SK-N-SH (cell line): Measurements from ENCODE around the gene ZNF462. TPM values are rescaled to one million over a fixed set of nuclear protein-coding genes. Genes with fewer than 3 reads are reported as not detected.

Experiments used
- CTCF ChIA-PET: fragments of 300-600, 350-600 bp; formaldehyde crosslinking; extraction: SDS; loops from one replicate; lab custom pipeline; 2021; lab: Yijun Ruan, JAX
- POLR2A ChIA-PET: fragments of 350-600 bp; sonication (Branson Sonifier 250); formaldehyde crosslinking; extraction: SDS; loops from one replicate; lab custom pipeline; 2020; ENCODE audit warnings: antibody characterized with exemption, inconsistent platforms; lab: Yijun Ruan, JAX
- DNase-seq: peaks from one replicate; pipeline ENCODE4 v3.0.0; 2012
- H2AFZ ChIP-seq: fragments of 200-600 bp; sonication (generic); 2 replicates; pipeline ENCODE4 v1.8.1; 2016; ENCODE audit warnings: antibody characterized with exemption, mild to moderate bottlenecking, low read depth
- H3F3A ChIP-seq: fragments of 200-600 bp; sonication (generic); replicated peaks from 2 replicates; pipeline ENCODE3; 2016; ENCODE audit warnings: antibody characterized with exemption, mild to moderate bottlenecking; ENCODE audit not compliant: insufficient read depth
- H3K27ac ChIP-seq, 2 experiments: fragments of 200-500 bp in 1 of 2; fragments of 200-600 bp in 1 of 2; sonication (Bioruptor generic) in 1 of 2; sonication (generic), shearing (Covaris generic) in 1 of 2; 2 replicates each; pipeline versions ENCODE4 v1.5.1 to v1.6.1; 2014 to 2016; ENCODE audit warnings: low read depth in 2 of 2, inconsistent platforms in 1 of 2, low read length in 1 of 2, mild to moderate bottlenecking in 1 of 2, mixed read lengths in 1 of 2
- H3K27me3 ChIP-seq: fragments of 200-600 bp; sonication (generic), shearing (Covaris generic); 2 replicates; pipeline ENCODE4 v1.6.1; 2016; ENCODE audit warnings: mixed run types; ENCODE audit not compliant: insufficient read depth
- H3K36me3 ChIP-seq, 2 experiments: fragments of 200-500 bp in 1 of 2; fragments of 200-600 bp in 1 of 2; sonication (Bioruptor generic) in 1 of 2; sonication (generic) in 1 of 2; replicated peaks in 1 of 2; 2 replicates each; pipeline versions ENCODE3 to v1.5.1; 2014 to 2016; ENCODE audit warnings: low read length in 1 of 2, mild to moderate bottlenecking in 1 of 2; ENCODE audit not compliant: insufficient read depth in 2 of 2, control insufficient read depth in 1 of 2
- H3K4me1 ChIP-seq, 2 experiments: fragments of 200-500 bp in 1 of 2; fragments of 200-600 bp in 1 of 2; sonication (Bioruptor generic) in 1 of 2; sonication (generic), shearing (Covaris generic) in 1 of 2; 2 replicates each; pipeline versions ENCODE4 v1.5.1 to v1.6.1; 2014 to 2016; ENCODE audit warnings: low read depth in 1 of 2, low read length in 1 of 2, mixed run types in 1 of 2; ENCODE audit not compliant: insufficient read depth in 2 of 2, control insufficient read depth in 1 of 2
- H3K4me2 ChIP-seq: fragments of 200-600 bp; sonication (generic), shearing (Covaris generic); 2 replicates; pipeline ENCODE4 v1.6.1; 2017; ENCODE audit warnings: mixed run types
- H3K4me3 ChIP-seq, 2 experiments: fragments of 200-500 bp in 1 of 2; fragments of 200-600 bp in 1 of 2; sonication (Bioruptor generic) in 1 of 2; sonication (generic), shearing (Covaris generic) in 1 of 2; 2 replicates each; pipeline versions ENCODE4 v1.5.1 to v1.8.1; 2014 to 2016; ENCODE audit warnings: low read depth in 2 of 2, inconsistent platforms in 1 of 2, low read length in 1 of 2, mild to moderate bottlenecking in 1 of 2, mixed read lengths in 1 of 2, moderate library complexity in 1 of 2
- H3K79me2 ChIP-seq: fragments of 200-600 bp; sonication (generic); 2 replicates; pipeline ENCODE4 v1.8.1; 2017; ENCODE audit warnings: mild to moderate bottlenecking; ENCODE audit not compliant: insufficient read depth
- H3K9ac ChIP-seq: fragments of 200-600 bp; sonication (generic); 2 replicates; pipeline ENCODE4 v1.6.1; 2017; ENCODE audit warnings: mixed run types
- H3K9me2 ChIP-seq: fragments of 200-600 bp; sonication (generic); 2 replicates; pipeline ENCODE4 v1.6.1; 2017; ENCODE audit warnings: mixed run types
- H3K9me3 ChIP-seq: fragments of 200-600 bp; sonication (generic); 2 replicates; pipeline ENCODE4 v1.6.1; 2017; ENCODE audit warnings: mixed run types, mild to moderate bottlenecking, moderate library complexity
- H4K20me1 ChIP-seq: fragments of 200-600 bp; sonication (generic); 2 replicates; pipeline ENCODE4 v1.6.1; 2017; ENCODE audit warnings: mild to moderate bottlenecking, mixed run types; ENCODE audit not compliant: insufficient read depth
- CHD2 ChIP-seq: fragments of 150-350 bp; IDR thresholded peaks from 2 replicates; pipeline ENCODE4 v1.6.1; 2018; ENCODE audit warnings: low read length; ENCODE audit not compliant: partially characterized antibody
- CTCF ChIP-seq: fragments of 200-600 bp; sonication (generic); IDR thresholded peaks from 2 replicates; pipeline ENCODE4 v1.6.1; 2017; ENCODE audit warnings: antibody characterized with exemption, mild to moderate bottlenecking, moderate library complexity
- GATA2 ChIP-seq: sonication (generic); formaldehyde crosslinking; IDR thresholded peaks from 2 replicates; pipeline ENCODE4 v1.5.0; 2020; ENCODE audit warnings: mild to moderate bottlenecking, missing genetic modification reagents
- IRF3 ChIP-seq: fragments of 150-350 bp; IDR thresholded peaks from 2 replicates; pipeline ENCODE4 v1.6.1; 2016; ENCODE audit warnings: mild to moderate bottlenecking, low read depth, low read length
- MEF2A ChIP-seq: IDR thresholded peaks from 2 replicates; pipeline ENCODE4 v1.4.0; 2012; ENCODE audit warnings: low read depth, borderline replicate concordance
- NFIC ChIP-seq: IDR thresholded peaks from 2 replicates; pipeline ENCODE4 v1.4.0; 2012; ENCODE audit warnings: borderline replicate concordance
- SIN3A ChIP-seq: IDR thresholded peaks from 2 replicates; pipeline ENCODE4 v1.6.1; 2012; ENCODE audit warnings: low read depth, mild to moderate bottlenecking, low read length, moderate library complexity, borderline replicate concordance
- SMC3 ChIP-seq: IDR thresholded peaks from 2 replicates; pipeline ENCODE4 v1.6.1; 2012; ENCODE audit warnings: low read depth, low read length, improper control_type of control experiment
- TAF1 ChIP-seq: IDR thresholded peaks from 2 replicates; pipeline ENCODE4 v1.6.1; 2012; ENCODE audit warnings: low read depth, mild to moderate bottlenecking, low read length, moderate library complexity, borderline replicate concordance
- USF1 ChIP-seq: IDR thresholded peaks from 2 replicates; pipeline ENCODE4 v1.4.0; 2012; ENCODE audit warnings: low read depth, borderline replicate concordance
- USF2 ChIP-seq: fragments of 150-350 bp; IDR thresholded peaks from 2 replicates; pipeline ENCODE4 v1.6.1; 2017; ENCODE audit warnings: antibody characterized with exemption, low read length, low read depth, borderline replicate concordance
- YY1 ChIP-seq: IDR thresholded peaks from 2 replicates; pipeline ENCODE4 v1.4.0; 2012; ENCODE audit warnings: low read depth, mild to moderate bottlenecking
- WGBS: methylation state at CpG from one replicate; pipeline ENCODE4 v1.1.6; 2017; ENCODE audit warnings: low lambda C conversion rate; 5-methylcytosine and 5-hydroxymethylcytosine counted together
- polyA plus RNA-seq, 3 experiments: library from polyadenylated mRNA; depleted of rRNA; stranded (reverse); fragments of >200 nt; gene quantifications; 2 replicates each; pipeline ENCODE4 v1.2.3, GENCODE V29; 2012

Gene ZNF462
- polyA plus RNA-seq, 1 of the 3 experiments (the other 2 are of a cell fraction), result 5.2 TPM

GRCh38 chr9:107051392-107051791, 188.4 kb downstream of the ZNF462 start:
- Histone ChIP-seq H3K27me3 (no peaks in the 10 kb centered on the region), H3K9me2 (no peaks in the 10 kb centered on the region), H3F3A (no peaks in the 10 kb centered on the region), H3K79me2 (no peaks in the 10 kb centered on the region), H3K36me3 (no peaks in the 10 kb centered on the region), H3K27ac (no peak overlapping the region), H4K20me1 (no peaks in the 10 kb centered on the region), H3K4me3 (no peak overlapping the region), H3K4me2 (no peak overlapping the region), H3K4me1 (no peaks in the 10 kb centered on the region), H3K9me3 (no peaks in the 10 kb centered on the region), H3K9ac (no peak overlapping the region), H2AFZ (no peak overlapping the region)
- no peak for DNase-seq
- POLR2A ChIA-PET, result no interaction called here
- CTCF ChIA-PET, result no interaction called here
- TF ChIP-seq TAF1, result no peak
- TF ChIP-seq NFIC, result no peak
- no peak for TF ChIP-seq SIN3A
- no peak for TF ChIP-seq USF2
- TF ChIP-seq, all 33 proteins: peak for 0
- 3% methylated on average over 1 of the region's 1 CpG for WGBS

GRCh38 chr9:107054146-107054545, 191.2 kb downstream of the ZNF462 start:
- Histone ChIP-seq H3K4me1 (no peaks in the 10 kb centered on the region), H3K9ac (no peak overlapping the region), H3K79me2 (no peaks in the 10 kb centered on the region), H3K9me2 (no peaks in the 10 kb centered on the region), H2AFZ (no peak overlapping the region), H3K36me3 (no peaks in the 10 kb centered on the region), H3K9me3 (no peaks in the 10 kb centered on the region), H3K4me3 (no peak overlapping the region), H4K20me1 (no peaks in the 10 kb centered on the region), H3F3A (no peaks in the 10 kb centered on the region), H3K4me2 (no peak overlapping the region), H3K27me3 (no peaks in the 10 kb centered on the region), H3K27ac (no peak overlapping the region)
- CTCF ChIA-PET, result no interaction called here
- no peak for DNase-seq
- 20% methylated on average over 2 of the region's 2 CpGs for WGBS
- TF ChIP-seq MEF2A, result no peak
- TF ChIP-seq SMC3, result no peak
- TF ChIP-seq IRF3, result no peak
- TF ChIP-seq GATA2, result no peak
- TF ChIP-seq CHD2, result no peak
- TF ChIP-seq USF1, result no peak
- TF ChIP-seq YY1, result no peak
- TF ChIP-seq CTCF, result no peak
- POLR2A ChIA-PET, result no interaction called here
